Kidney (tissue), 14 donors: ENCODE data around the gene RASGRF1. TPM values are rescaled to one million over a fixed set of nuclear protein-coding genes. Genes with fewer than 3 reads are reported as not detected.
A peak's percentile ranks its signal among the peaks of the same experiment; 100 is the strongest.

Source experiments
- DNase-seq, 5 donors: peaks; one replicate each; pipeline ENCODE4 v3.0.0-alpha.2; 2013 to 2020
- FAIRE-seq: peaks from 2 replicates; lab custom pipeline; 2012; peaks lifted over from hg19 to GRCh38; lab: Jason Lieb, UNC
- H3K27ac ChIP-seq, 2 donors: one replicate each; pipeline ENCODE4 v1.7.0; 2013; ENCODE audit warnings: low read depth in 2 of 2, low read length in 2 of 2, inconsistent platforms in 1 of 2
- H3K27me3 ChIP-seq: one replicate; pipeline ENCODE4 v1.7.1; 2013; ENCODE audit warnings: low read length, inconsistent platforms; ENCODE audit not compliant: control insufficient read depth, insufficient read depth
- H3K36me3 ChIP-seq, 3 donors: one replicate each; pipeline versions ENCODE4 v1.7.0 to v1.7.1; 2013; ENCODE audit warnings: low read length in 3 of 3, control low read depth in 1 of 3, inconsistent platforms in 1 of 3; ENCODE audit not compliant: insufficient read depth in 3 of 3, control insufficient read depth in 2 of 3
- H3K4me1 ChIP-seq, 3 donors: one replicate each; pipeline versions ENCODE4 v1.7.0 to v1.7.1; 2013; ENCODE audit warnings: low read length in 3 of 3, inconsistent platforms in 1 of 3, low read depth in 1 of 3; ENCODE audit not compliant: control insufficient read depth in 2 of 3, insufficient read depth in 2 of 3
- H3K4me3 ChIP-seq, 3 donors: one replicate each; pipeline versions ENCODE4 v1.7.0 to v1.8.1; 2013; ENCODE audit warnings: low read length in 3 of 3, control low read depth in 1 of 3, inconsistent platforms in 1 of 3
- H3K9ac ChIP-seq, 3 donors: one replicate each; pipeline versions ENCODE4 v1.7.0 to v1.7.1; 2013; ENCODE audit warnings: low read length in 3 of 3, control low read depth in 1 of 3, inconsistent platforms in 1 of 3
- H3K9me3 ChIP-seq, 3 donors: one replicate each; pipeline versions ENCODE4 v1.7.0 to v1.7.1; 2013; ENCODE audit warnings: low read length in 3 of 3, control low read depth in 1 of 3, inconsistent platforms in 1 of 3; ENCODE audit not compliant: control insufficient read depth in 2 of 3, insufficient read depth in 1 of 3
- intact Hi-C: fragments of 100-400 bp; cut with DNase I; formaldehyde crosslinking; loops from one replicate; pipeline ENCODE4 v1.11.1; 2022
- polyA plus RNA-seq: library from polyadenylated mRNA; stranded (reverse); fragments of 350-450 nt; fragmentation: Illumina TruSeq; extraction: RNeasy Lipid Tissue Mini Kit (QIAGEN cat#74804); gene quantifications from one replicate; pipeline ENCODE4 v1.2.3, GENCODE V29; 2014; ENCODE audit warnings: low read depth, low replicate concordance; ENCODE audit not compliant: insufficient read depth
- total RNA-seq: library from RNA; stranded (reverse); fragmentation: NEBNext Ultra II Directional; extraction: Animal tissue kit (Norgen Biotek cat#: 25700); gene quantifications from one replicate; pipeline ENCODE4 v1.2.1, GENCODE V29; 2021
- TF ChIP-seq, protein P1 (sequence below): IDR thresholded peaks from 3 replicates; pipeline ENCODE4 v1.5.1; 2012; ENCODE audit warnings: mild to moderate bottlenecking, moderate library complexity, borderline replicate concordance; ENCODE audit not compliant: insufficient read depth; ENCODE audit errors: extremely low read depth
- donor health status: control.
- donor health status: control.
- donor health status: control.
- donor health status: control.
- donor health status: control.
- donor health status: DM: yes; HTN: yes; CAD: no.
- donor health status: Normal renal cell carcinoma (clear cell type).

Gene RASGRF1
- total and polyA plus RNA-seq, 2 donors from 2014 or later: 0.98 to 4.2 TPM

DNA sequence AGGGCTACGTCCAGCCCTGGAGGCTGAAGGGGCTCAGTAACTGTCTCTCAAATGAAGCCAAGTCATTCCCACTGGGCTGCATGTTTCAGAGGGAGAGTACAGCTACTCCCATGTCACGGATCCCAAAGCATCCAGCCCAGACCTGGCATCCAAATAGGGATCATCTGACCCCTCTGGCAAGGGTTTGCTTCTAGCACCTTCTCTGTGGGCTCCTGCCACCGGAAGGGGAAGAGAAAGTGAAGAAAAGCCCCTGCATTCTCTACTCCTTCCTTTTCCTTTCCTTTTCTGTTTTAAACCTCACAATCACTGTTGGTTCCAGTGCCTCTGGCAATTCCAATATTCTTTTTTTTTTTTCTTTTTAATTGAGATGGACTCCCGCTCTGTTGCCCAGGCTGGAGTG lies 81.2 kb downstream of the RASGRF1 start:
- TF ChIP-seq, protein P1, sequence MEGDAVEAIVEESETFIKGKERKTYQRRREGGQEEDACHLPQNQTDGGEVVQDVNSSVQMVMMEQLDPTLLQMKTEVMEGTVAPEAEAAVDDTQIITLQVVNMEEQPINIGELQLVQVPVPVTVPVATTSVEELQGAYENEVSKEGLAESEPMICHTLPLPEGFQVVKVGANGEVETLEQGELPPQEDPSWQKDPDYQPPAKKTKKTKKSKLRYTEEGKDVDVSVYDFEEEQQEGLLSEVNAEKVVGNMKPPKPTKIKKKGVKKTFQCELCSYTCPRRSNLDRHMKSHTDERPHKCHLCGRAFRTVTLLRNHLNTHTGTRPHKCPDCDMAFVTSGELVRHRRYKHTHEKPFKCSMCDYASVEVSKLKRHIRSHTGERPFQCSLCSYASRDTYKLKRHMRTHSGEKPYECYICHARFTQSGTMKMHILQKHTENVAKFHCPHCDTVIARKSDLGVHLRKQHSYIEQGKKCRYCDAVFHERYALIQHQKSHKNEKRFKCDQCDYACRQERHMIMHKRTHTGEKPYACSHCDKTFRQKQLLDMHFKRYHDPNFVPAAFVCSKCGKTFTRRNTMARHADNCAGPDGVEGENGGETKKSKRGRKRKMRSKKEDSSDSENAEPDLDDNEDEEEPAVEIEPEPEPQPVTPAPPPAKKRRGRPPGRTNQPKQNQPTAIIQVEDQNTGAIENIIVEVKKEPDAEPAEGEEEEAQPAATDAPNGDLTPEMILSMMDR: no peak
- no peak overlapping the region for H3K4me3 ChIP-seq
- no peaks in the 10 kb centered on the region for H3K4me1 ChIP-seq
- H3K36me3 ChIP-seq: no peaks in the 10 kb centered on the region
- FAIRE-seq: no peak
- peak in 1 of 5 donors; percentile 20 for DNase-seq
- H3K27ac ChIP-seq: no peak overlapping the region
- H3K27me3 ChIP-seq: no peaks in the 10 kb centered on the region
- no peaks in the 10 kb centered on the region for H3K9me3 ChIP-seq
- H3K9ac ChIP-seq: no peak overlapping the region
- intact Hi-C loops: no loop called here

DNA sequence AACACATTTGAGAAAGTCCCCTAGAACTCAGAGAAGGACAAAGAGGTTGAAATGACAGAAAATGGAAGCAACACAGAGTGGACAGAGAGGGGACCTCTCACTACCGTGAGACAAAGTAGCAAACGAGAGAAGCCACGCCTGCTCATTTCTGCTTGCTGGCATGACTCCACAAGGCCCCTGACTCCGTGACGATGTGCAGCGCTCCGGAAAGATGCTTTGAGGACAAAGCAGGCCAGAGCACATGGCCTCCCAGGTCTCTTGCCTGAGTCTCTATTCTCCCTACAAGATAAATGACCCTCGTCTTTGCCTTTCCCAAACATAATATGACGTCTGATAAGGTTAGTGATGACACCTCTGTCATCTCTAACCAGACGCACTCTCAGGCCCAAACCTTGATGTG lies 81.9 kb downstream of the RASGRF1 start:
- TF ChIP-seq, protein P1: no peak

DNA sequence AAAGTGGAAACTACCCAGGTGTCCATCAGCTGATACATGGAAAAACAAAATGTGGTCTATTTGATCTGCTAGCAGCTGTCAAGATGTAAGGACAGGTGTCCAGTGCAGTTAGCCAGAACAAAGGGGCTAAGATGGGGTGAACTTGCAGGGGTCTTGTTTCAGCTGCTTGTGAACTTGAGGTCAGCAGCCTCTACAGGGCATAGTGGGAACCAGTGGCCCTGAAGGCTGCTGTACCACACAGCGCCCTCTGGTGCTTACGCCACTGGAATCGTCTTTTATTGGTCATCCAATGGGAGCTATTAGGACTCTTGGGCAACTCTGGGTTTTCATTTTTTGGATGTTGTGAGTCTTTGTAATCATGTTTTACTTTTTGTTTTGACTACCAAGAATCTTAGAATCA lies 83.5 kb downstream of the RASGRF1 start:
- no peak for FAIRE-seq
- no peaks in the 10 kb centered on the region for H3K27me3 ChIP-seq
- no peaks in the 10 kb centered on the region for H3K9me3 ChIP-seq
- no peak overlapping the region for H3K4me3 ChIP-seq
- H3K4me1 ChIP-seq: no peaks in the 10 kb centered on the region
- no peaks in the 10 kb centered on the region for H3K36me3 ChIP-seq
- intact Hi-C loops: no loop called here
- no peak overlapping the region for H3K9ac ChIP-seq
- peak; percentile 36 to 72 (median 58) for DNase-seq
- TF ChIP-seq, protein P1: peak; percentile 33
- H3K27ac ChIP-seq: no peak overlapping the region

More for the DNA sequence above, 81.9 kb downstream of the RASGRF1 start:
- DNase-seq (peak in 4 of 5 donors; percentile 35 to 67 (median 56)), FAIRE-seq (no peak)
- H3K4me1 ChIP-seq: no peaks in the 10 kb centered on the region
- no peaks in the 10 kb centered on the region for H3K27me3 ChIP-seq
- H3K27ac ChIP-seq: no peak overlapping the region
- intact Hi-C loops: no loop called here
- no peaks in the 10 kb centered on the region for H3K36me3 ChIP-seq
- H3K4me3 ChIP-seq: no peak overlapping the region
- no peak overlapping the region for H3K9ac ChIP-seq
- no peaks in the 10 kb centered on the region for H3K9me3 ChIP-seq

- Histone ChIP-seq H3K9ac (no peak overlapping the region), H3K4me3 (no peak overlapping the region), H3K4me1 (no peaks in the 10 kb centered on the region), H3K27me3 (no peaks in the 10 kb centered on the region), H3K9me3 (no peaks in the 10 kb centered on the region), H3K36me3 (no peaks in the 10 kb centered on the region), H3K27ac (no peak overlapping the region)
- no peak for FAIRE-seq
- TF ChIP-seq, protein P1: no peak
- peak in 1 of 5 donors; percentile 61 for DNase-seq
- intact Hi-C loops: no loop called here
Observed at GRCh38 chr15:79006071-79006470, 84.5 kb downstream of the RASGRF1 start.
